ENCODE data around the gene PIH1D1. TPM values are rescaled to one million over a fixed set of nuclear protein-coding genes. Genes with fewer than 3 reads are reported as not detected.

Gene PIH1D1
- total RNA-seq: 80.2 and 84.5 TPM in 2 replicates
- long read RNA-seq, transcript PIH1D1-201 (9 exons, 1,192 nt): major isoform, 136 of 176 reads
- long read RNA-seq, partial matches to known transcripts: 1 of 176 reads
- long read RNA-seq, other reads (novel, unspliced or antisense): 38 of 176 reads

GRCh38 chr19:49451430-49452181 lies at the start of gene PIH1D1:
PIH1D1 (minus strand) TSS chr19:49451814; CDS start chr19:49451574, 240 bp downstream.
- TF ChIP-seq CTCF (IDR thresholded peaks at IDR 0.05): no peak
- Mint-ChIP-seq H3K27me3 (ENCODE audit: unreplicated experiment) (no peaks in the 10 kb centered on the region), H3K9me3 (ENCODE audit: unreplicated experiment) (no peaks in the 10 kb centered on the region), H3K27ac (ENCODE audit: unreplicated experiment) (peak within 1 kb of the TSS; percentile 99), H3K36me3 (ENCODE audit: unreplicated experiment) (peaks cover 9% of the 10 kb centered on the region), H3K4me3 (ENCODE audit: unreplicated experiment) (peak within 1 kb of the TSS; percentile 97), H3K4me1 (ENCODE audit: unreplicated experiment) (peaks cover 30% of the 10 kb centered on the region)
- DNase-seq (ENCODE audit: extremely low spot score, unreplicated experiment): peak; percentile 97

- H3K36me3 Mint-ChIP-seq (ENCODE audit: unreplicated experiment): peaks cover 23% of the 10 kb centered on the region
- H3K9me3 Mint-ChIP-seq (ENCODE audit: unreplicated experiment): no peaks in the 10 kb centered on the region
- no peak overlapping the region for H3K27ac Mint-ChIP-seq (ENCODE audit: unreplicated experiment)
- H3K4me3 Mint-ChIP-seq (ENCODE audit: unreplicated experiment): no peak overlapping the region
- no peak for TF ChIP-seq CTCF (IDR thresholded peaks at IDR 0.05)
- DNase-seq (ENCODE audit: extremely low spot score, unreplicated experiment): no peak
- peaks cover 20% of the 10 kb centered on the region for H3K4me1 Mint-ChIP-seq (ENCODE audit: unreplicated experiment)
- H3K27me3 Mint-ChIP-seq (ENCODE audit: unreplicated experiment): no peaks in the 10 kb centered on the region
Measured at GRCh38 chr19:49499030-49499670, 47.5 kb upstream of the PIH1D1 start.

- Mint-ChIP-seq H3K4me3 (ENCODE audit: unreplicated experiment) (peak overlapping the region; percentile 4), H3K27ac (ENCODE audit: unreplicated experiment) (no peak overlapping the region), H3K27me3 (ENCODE audit: unreplicated experiment) (no peaks in the 10 kb centered on the region), H3K4me1 (ENCODE audit: unreplicated experiment) (peaks cover 20% of the 10 kb centered on the region), H3K36me3 (ENCODE audit: unreplicated experiment) (peaks cover 23% of the 10 kb centered on the region), H3K9me3 (ENCODE audit: unreplicated experiment) (no peaks in the 10 kb centered on the region)
- DNase-seq (ENCODE audit: extremely low spot score, unreplicated experiment): no peak
- TF ChIP-seq CTCF (IDR thresholded peaks at IDR 0.05): no peak
Measured at GRCh38 chr19:49498475-49498874, 46.9 kb upstream of the PIH1D1 start.

- H3K4me1 Mint-ChIP-seq (ENCODE audit: unreplicated experiment): peaks cover 14% of the 10 kb centered on the region
- H3K4me3 Mint-ChIP-seq (ENCODE audit: unreplicated experiment): peak overlapping the region; percentile 97
- peaks cover 27% of the 10 kb centered on the region for H3K36me3 Mint-ChIP-seq (ENCODE audit: unreplicated experiment)
- H3K27me3 Mint-ChIP-seq (ENCODE audit: unreplicated experiment): no peaks in the 10 kb centered on the region
- no peaks in the 10 kb centered on the region for H3K9me3 Mint-ChIP-seq (ENCODE audit: unreplicated experiment)
- no peak overlapping the region for H3K27ac Mint-ChIP-seq (ENCODE audit: unreplicated experiment)
- no peak for TF ChIP-seq CTCF (IDR thresholded peaks at IDR 0.05)
- DNase-seq (ENCODE audit: extremely low spot score, unreplicated experiment): no peak
Measured at GRCh38 chr19:49497789-49498103, 46.1 kb upstream of the PIH1D1 start.
